SK-N-MC (cell line): Measurements from ENCODE around the gene LRRC56.

Experiments
- EZH2 ChIP-seq: fragments of 200-600 bp; sonication (generic); IDR thresholded peaks from one replicate; pipeline ENCODE4 v1.6.1; 2017; ENCODE audit warnings: antibody characterized with exemption
- POLR2AphosphoS5 ChIP-seq: IDR thresholded peaks from 2 replicates; pipeline ENCODE4 v1.6.1; 2012; ENCODE audit warnings: mild to moderate bottlenecking, low read depth, low read length, borderline replicate concordance

DNA sequence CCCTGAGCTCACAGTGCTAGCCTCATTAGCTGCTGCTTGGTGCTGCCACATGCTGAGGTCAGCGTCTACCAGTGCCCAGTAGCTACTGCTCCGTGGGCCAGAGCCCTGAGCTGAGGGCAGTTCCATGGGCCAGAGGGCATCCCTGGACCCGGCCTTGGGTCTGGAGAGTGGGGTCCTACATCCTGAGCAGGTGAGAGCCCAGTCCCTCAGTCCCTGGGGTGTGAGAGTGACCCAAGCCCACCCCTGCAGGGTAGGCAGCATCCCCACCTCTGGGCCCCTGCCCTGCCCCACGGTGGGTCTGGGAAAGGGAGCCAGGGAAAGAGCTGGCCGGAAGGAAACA lies 13.4 kb downstream of the LRRC56 start:
- TF ChIP-seq POLR2AphosphoS5 = no peak
- TF ChIP-seq EZH2 = no peak
